ENCODE results near the gene LAG3.

GRCh38 chr12:6778574-6779550 is 6.5 kb downstream of the LAG3 start:
- TF ChIP-seq CTCF (IDR thresholded peaks at IDR 0.05) (peak; percentile 69 to 99 (median 98)), POLR2A (IDR thresholded peaks at IDR 0.05) (no peak)

Measured in thyroid gland (tissue), 4 donors.